Head of caudate nucleus (tissue), 42 donors: ENCODE measurements around the gene KCNQ1.
A peak's percentile ranks its signal among the peaks of the same experiment; 100 is the strongest.
"Not testable (repeated sequence)": the region's sequence is repeated elsewhere in the genome, so short reads cannot be mapped to it uniquely, and the experiment has no call there.

ENCODE experiments used
- DNase-seq, 42 donors: peaks; one replicate each; pipeline versions ENCODE4 v3.0.0 to v3.0.0-alpha.2; 2020 to 2021; ENCODE audit warnings: mixed read lengths in 7 of 42
- intact Hi-C: fragments of 100-400 bp; cut with DNase I; formaldehyde crosslinking; loops from one replicate; pipeline ENCODE4 v1.15.0; 2022

KCNQ1 gene

DNA sequence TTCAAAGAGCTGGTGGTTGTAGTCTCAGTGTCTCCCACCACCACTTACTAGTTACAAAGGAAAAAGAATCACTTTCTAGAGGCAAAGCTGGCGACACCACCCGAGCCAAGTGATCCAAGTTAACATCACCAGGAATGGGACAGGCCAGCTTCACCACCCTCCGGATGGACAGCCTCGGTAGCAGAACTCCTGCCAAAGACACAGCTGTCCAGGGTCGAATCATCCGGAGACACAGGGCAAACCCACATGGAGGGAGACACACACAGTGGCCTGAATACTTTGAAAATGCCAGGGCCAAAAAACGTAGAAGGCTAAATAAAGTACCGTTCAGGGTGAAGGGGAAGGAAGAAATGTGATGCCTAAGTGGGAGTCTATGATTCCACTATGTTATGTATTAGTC is 33.1 kb downstream of the KCNQ1 start:
- no peak for DNase-seq
- intact Hi-C loops, result no loop called here

DNA sequence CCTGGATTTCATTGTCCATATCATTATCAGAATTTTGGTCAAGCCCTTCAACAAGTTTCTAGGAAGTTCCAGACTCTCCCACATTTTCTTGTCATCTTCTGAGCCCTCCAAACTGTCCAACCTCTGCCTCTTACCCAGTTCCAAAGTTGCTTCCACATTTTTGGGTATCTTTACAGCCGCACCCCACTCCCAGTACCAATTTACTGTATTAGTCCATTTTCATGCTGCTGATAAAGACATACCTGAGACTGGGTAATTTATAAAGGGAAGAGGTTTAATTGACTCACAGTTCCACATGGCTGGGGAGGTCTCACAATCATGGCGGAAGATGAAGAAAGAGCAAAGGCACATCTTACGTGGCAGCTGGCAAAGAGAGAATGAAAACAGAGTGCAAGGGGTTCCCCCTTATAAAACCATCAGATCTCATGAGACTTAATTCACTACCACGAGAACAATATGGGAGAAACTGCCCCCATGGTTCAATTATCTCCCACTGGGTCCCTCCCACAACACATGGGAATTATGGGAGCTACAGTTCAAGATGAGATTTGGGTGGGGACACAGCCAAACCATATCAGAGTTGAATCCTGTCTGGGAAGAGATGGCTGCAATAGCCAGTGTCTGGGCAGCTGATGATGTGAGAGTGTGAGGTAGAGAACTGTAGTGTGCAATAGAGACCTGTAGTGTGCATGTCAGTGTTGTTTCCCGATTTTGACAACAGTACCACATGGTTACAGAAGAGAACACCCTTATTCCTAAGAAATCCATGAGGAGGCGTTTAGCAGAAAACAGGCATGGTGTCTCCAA is 35.5 kb downstream of the KCNQ1 start:
- intact Hi-C loops, DNase-seq: not testable (repeated sequence)

DNA sequence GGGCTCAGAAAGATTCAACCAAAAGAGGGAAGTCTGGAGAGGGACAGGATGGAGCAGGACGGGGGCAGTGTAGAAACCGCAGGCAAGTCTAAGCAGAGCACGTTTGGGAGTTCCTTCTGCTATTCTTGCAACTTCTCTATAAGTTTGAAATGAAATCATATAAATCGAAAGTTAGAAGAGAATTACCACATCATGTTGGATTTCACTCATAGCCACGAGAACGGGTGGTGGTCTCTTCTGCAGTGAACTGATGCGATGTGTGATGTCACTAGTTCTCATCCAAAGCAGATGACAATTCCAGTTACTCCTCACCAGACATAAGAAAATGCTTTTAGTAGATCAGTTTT is 36.0 kb downstream of the KCNQ1 start:
- intact Hi-C loops, result no loop called here

DNA sequence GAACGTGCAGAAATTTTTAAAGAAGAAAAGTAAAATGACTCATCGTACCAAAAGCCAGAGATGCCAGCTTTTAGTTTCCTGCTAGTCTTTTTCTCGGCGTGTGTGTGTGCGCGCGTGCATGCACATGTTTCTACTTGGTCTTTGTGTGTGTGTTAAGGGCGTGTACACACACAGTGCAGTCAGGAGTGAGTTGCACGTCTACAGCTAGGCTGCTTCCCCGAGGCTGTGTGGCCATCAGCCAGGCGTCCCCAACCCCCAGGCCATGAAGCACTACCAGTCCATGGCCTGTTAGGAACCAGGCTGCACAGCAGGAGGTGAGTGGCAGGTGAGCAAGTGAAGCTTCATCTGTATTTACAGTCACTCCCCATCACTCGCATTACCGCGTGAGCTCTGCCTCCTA is 36.4 kb downstream of the KCNQ1 start:
- intact Hi-C loops, result no loop called here
- DNase-seq, result no peak

More for the DNA sequence above, 36.0 kb downstream of the KCNQ1 start:
- DNase-seq, result no peak

DNA sequence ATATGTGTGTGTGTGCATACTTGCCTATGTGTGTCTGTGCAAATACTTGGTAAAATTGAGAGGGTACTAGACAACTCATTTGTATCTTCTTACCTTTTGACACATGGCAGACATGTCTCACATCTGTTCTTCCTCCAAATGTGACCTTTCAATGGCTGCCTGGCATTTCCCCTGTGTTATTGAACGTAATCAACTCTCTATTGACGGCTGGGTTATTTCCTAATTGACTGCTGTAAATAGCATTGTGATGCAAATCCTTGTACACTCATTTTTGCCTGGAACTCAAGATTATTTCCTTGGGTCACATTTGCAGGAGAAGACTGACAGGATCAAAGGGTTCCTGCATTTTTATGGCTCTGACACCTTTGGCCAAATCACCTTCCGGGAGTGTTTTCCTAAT is 37.4 kb downstream of the KCNQ1 start:
- intact Hi-C loops, result no loop called here
- DNase-seq, result no peak

DNA sequence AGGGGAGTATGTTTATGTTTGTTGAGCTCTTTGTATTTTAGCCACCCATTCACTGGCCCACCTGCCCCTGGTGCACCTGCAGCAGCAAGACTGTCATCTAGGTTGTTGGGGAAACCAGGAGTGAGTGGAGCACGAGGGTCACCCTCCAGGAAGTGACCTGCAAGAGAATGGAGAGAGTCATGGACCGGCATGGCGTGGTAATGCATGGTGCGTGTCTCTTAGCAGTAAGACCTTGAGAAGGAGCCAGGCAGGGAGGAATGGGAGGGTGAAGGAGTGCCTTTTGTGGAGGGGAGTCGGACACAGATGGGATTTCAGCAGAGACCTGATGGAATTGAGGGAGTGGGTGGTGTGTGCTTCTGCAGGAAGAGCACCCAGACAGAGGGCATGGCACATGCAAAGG is 37.9 kb downstream of the KCNQ1 start:
- intact Hi-C loops, result no loop called here
- DNase-seq, result no peak

DNA sequence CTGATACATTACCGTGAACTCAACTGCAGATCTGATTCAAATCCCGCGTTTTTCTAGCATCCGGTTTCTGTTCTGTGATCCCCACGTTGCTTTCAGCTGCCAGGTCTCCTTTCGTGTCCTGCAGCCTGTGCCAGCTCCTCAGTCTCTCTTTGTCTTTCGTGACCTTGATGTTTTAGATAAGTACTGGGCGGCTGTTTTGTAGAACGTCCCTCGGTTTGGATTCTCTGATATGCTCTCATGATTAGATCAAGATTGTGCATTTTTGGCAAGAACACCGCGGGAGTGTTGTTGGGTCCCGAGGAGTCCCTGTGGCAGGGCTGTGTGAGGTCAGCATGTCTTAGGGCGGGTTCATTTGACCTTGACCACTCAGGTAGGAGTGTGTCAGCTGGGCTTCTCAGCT is 38.6 kb downstream of the KCNQ1 start:
- intact Hi-C loops, result no loop called here
- DNase-seq, result no peak

DNA sequence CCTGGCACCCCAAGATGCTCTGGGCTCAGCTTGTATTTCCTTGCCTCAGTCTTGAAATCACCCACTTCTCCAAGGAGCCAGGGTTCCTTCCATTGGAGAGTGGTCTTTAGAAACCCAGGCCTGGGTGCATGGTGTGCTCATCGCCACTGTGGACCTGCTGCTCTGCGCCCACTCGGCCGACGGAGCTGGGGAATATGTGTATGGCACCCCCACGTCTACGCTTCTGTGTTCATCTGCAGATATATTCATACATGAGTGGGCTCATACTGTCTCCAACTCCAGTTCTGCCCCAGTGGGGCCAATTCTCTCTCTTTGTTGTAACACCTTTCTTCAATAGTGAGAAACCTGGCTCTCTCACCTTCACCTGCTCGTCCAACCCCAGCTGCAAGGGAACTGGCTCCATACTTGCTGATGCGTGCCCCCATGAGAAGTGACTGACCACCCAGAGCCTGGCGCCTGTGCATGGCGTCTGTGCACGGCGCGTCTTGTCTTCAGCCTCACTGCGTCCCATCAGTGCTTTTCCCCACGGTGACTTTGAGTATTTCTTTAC is 39.8 kb downstream of the KCNQ1 start:
- DNase-seq, result no peak

DNA sequence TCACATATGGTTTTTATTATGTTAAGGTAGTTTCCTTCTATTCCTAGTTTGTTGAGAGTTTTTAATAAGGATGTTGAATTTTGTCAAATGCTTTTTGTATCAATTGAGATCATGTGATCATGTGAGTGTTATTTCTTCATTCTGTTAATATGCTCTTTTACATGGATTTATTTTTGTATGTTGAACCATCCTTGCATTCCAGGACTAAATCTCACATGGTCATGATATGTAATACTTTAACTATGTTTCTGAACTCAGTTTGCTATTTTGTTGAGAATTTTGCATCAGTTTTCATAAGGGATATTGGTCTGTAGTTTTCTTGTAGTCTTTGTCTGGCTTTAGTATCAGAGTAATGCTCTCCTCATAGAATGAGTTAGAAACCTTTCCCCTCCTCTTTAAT is 43.2 kb downstream of the KCNQ1 start:
- intact Hi-C loops, result no loop called here
- no peak for DNase-seq

More for the DNA sequence above, 39.8 kb downstream of the KCNQ1 start:
- intact Hi-C loops, result no loop called here

DNA sequence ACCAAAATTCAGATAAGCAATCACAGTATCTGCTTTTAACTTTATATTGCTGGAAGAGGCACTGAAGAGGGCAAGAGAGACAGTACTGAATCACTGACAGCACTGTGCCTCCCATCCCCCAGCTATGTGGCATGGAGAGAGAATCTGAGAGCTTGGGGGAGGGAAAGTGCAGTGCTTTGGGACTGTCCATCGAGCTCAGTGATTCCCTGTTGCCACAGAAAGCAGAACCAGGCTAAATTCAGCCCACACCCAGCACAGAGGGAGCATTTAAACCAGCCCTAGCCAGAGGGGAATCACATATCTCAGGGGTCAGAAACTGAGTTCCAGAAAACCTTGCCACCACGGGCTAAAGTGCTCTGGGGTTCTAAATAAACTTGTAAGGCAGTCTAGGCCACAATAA is 44.3 kb downstream of the KCNQ1 start:
- DNase-seq, result no peak
- intact Hi-C loops, result no loop called here

DNA sequence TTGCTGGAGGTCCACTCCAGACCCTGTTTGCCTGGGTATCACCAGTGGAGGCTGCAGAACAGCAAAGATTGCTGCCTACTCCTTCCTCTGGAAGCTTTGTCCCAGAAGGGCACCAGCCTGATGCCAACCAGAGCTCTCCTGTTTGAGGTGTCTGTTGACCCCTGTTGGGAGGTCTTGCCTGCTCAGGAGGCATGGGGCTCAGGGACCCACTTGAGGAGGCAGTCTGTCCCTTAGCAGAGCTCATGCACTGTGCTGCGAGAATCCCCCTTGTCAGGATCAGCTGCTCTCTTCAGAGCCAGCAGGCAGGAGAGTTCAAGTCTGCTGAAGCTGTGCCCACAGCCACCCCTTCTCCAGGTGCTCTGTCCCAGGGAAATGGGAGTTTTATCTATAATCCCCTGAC is 53.1 kb downstream of the KCNQ1 start:
- intact Hi-C loops, result not testable (repeated sequence)
- peak in 1 of 42 donors; percentile 14 for DNase-seq

DNA sequence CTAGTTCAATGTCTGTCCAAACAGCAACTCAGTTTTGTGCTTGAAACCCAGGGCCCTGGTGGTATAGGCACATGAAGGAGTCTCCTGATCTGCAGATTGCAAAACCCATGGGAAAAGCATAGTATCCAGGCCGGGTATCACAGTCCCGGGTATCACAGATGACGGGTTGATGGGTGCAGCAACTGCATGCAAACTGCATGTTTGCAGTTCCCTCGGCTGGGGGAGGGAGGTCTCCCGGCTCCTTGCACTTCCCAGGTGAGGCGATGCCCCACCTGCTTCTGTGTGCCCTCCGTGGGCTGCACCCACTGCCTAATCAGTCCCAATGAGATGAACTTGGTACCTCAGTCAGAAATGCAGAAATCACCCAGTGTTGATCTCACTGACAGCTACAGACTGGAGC is 53.9 kb downstream of the KCNQ1 start:
- DNase-seq, result peak in 2 of 42 donors; percentile 8 to 25
- intact Hi-C loops, result no loop called here

DNA sequence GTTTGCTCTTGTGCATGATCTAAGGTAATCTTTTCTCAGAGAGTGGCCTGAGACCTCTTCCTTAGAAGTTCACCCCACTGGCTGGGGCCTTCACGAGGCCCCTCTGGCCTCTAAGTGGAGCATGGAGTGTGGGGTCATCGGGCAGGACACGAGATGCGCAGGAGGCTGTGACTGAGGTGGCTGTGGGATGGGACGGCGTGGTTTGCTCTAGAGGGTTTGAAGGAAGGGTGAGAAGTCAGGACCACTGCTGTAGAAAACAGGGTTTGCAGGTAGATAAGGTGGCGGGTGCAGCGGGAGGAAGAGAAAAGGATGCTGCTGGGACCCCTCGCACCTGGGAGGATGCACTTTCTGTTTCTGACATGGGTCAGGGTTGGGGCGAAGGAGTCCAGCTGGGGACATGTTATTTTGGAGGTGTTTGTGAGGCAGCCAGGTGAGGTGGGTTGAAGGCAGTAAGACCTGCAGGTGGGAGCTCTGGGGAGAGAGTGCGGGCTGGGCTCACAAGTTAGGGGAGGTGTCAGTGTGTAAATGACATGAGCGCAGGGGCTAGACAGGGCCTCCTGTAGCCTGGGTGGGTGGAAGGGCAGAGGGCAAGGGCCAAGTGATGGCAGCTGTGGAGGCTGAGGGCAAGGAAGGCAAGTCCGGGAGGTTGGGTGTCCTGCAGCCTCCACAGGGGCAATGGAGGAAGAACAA is 62.5 kb downstream of the KCNQ1 start:
- DNase-seq, result peak in 5 of 42 donors; percentile 0 to 19 (median 8)
- intact Hi-C loops, result no loop called here

DNA sequence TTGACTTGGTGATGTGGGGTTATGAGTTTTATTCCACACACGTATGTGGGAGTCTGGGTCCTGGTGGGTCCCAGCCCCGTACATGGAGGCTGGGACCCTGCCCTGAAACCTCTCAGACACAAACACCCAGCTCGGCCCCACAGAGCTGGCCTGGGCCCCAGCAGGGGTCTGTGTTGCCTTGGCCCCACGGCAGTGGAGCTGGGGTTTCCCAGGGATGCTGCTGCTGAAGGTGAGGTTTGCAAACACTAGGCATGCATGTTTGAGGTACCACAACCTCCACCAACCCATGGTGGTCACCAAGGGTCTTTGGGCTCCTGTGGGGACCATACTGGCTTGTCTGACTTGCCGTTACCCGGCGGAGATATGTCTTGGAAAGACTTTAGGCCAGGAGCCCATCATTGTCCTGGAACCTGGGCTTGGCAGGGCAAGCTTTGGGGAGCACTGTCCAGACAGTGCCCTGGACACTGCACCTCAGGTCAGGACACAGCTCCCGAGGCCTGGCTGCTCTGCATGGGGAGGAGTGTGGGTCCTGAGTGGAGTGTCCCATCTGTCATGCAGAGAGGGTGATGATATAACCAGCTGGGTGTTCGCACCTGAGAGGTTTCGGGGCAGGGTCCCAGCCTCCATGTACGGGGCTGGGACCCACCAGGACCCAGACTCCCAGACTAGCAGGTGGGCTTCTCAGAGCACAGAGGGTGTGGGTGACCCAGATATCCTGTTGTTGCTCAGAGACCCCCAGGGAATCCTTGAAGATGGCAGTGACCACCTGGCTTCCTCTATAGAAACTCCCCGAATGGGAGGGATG is 63.3 kb downstream of the KCNQ1 start:
- intact Hi-C loops, result no loop called here
- peak in 6 of 42 donors; percentile 0 to 19 (median 3) for DNase-seq

DNA sequence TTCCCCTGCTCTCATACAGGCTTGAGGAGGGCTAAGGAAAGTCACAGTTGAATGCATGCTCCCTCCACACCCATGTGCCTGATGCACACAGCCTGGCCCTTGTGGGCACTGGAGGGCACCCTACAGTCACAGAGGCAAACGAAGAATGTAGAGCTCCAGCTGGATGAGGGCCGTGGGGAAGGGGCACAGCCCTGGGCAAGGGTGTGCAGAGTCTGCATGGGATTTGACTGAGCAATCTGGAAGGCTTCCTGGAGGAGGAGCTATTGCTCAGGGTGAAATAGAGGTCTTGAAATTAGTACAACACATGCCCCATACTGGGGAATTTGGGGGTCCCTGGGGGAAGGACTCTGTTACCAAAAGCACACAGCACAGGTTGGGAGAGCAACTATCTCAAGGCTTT is 64.0 kb downstream of the KCNQ1 start:
- peak in 3 of 42 donors; percentile 3 to 17 (median 10) for DNase-seq
- intact Hi-C loops, result no loop called here

DNA sequence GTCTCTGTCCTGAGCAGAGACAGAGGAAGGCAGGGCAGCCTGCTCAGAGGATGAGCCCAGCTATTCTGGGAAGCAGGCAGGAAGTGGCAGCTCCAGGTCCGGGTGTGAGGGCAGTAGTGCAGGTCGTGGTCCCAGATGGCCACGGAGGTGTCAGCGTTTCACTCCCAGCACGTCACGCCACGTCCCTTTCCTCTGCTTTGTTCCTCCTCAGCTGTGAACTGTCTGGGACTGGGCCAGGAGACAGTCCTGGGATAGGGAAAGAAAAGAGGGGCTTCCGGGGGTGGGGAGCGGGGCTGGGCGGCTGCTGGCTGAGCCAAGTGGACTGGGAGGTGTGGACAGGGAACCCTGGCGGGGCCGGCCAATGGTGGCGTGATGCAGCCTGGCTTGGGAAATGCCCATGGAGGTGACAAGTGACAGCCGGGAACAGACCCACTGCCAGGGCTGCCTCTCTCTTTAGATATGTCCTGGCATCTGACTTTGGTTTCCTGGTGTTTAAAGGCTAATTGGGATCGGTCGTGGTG is 64.7 kb downstream of the KCNQ1 start:
- intact Hi-C loops, result no loop called here
- peak in 13 of 42 donors; percentile 1 to 39 (median 13) for DNase-seq

DNA sequence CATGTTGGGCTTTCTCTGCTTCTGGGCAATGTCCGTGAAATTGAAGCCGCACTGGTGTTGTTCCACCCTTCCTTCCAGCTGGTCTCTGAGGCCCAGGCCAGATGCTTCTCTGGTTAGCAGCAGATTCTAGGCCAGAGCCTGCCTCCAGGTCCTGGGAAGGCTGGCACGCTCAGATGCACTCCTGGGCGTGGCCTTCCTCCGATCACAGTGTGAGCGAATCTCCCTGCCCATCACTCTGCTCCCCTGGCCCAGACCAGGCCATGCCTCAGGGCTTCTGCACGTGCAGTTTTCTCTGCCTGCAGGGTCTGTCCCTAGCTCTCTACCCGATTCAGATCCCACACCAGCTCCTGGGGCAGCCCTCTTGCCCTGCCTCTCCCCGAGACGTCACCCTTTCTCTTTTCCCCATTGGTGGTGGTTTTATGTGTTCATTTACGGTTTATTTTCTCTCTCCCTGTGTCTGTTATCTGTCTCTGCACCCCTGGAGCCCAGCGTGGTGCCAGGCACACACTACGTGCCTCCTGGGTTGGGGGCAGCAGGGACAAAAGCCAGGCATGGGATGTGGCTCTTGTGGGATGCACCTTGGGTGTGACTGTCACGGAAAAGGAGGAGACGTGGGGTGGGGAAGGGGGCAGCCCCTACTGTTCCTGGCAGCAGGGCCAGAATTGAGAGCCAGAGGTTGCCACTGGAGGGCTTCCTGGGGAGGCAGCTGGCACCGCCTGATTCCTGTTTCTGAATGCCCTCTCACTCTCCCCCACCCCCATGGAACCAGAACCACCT is 66.0 kb downstream of the KCNQ1 start:
- DNase-seq, result peak in 14 of 42 donors; percentile 1 to 38 (median 12)
- intact Hi-C loops, result no loop called here
